ENCODE results near the gene SNAP47.

Gene SNAP47

DNA sequence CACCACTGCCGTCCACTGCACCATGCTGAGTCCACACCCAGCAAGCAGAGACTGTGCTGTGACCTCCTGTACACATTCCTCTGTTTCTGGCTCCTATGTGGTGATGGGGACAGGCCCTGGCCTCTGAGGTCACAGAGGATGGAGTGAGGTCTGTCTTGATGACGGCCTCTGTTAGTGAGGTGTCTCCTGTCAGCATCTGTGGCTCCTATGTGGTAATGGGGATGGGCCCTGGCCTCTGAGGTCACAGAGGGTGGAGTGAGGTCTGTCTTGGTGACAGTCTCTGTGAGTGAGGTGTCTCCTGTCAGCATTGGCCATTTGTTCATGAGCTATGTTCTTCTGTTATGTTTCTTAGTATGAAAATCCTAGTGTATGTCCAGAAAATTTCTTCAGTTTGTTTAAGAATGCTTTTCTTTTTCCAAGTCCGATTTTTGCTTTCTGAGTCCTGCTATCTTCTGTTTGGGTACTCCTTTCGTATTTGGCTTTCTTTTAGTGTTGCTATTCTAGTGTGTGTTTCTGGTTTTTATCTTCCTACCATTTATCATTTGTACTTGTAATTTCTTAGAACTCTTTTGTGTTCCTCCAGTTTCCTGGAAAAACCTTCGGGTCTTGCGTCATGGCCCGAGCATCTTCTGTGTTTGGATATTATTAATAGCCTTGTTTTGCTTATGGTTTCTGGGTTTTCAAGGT lies 13.4 kb downstream of the SNAP47 start:
- no peak for DNase-seq (ENCODE audit: low read depth in 2 of 2)

DNA sequence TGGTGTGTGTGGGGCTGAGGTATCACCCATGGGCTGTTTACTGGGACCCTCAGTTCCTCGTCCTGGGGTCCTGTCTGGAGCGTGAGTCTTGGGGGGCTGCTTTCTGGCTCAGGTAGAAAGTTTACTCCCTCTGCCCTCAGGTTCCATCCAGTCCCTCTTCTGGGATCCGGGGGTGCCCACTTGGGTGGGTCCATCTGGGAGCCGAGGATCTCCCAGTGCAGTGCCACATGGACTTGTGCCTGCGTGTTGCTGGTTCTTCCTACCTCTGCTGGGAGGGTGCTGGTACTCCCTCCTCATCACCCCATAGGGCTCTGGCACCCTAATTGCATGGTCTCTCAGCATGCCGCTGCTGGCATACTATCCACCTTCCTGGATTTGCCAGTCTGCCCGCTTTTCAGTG lies 14.0 kb downstream of the SNAP47 start:
- DNase-seq (ENCODE audit: low read depth in 2 of 2): no peak

DNA sequence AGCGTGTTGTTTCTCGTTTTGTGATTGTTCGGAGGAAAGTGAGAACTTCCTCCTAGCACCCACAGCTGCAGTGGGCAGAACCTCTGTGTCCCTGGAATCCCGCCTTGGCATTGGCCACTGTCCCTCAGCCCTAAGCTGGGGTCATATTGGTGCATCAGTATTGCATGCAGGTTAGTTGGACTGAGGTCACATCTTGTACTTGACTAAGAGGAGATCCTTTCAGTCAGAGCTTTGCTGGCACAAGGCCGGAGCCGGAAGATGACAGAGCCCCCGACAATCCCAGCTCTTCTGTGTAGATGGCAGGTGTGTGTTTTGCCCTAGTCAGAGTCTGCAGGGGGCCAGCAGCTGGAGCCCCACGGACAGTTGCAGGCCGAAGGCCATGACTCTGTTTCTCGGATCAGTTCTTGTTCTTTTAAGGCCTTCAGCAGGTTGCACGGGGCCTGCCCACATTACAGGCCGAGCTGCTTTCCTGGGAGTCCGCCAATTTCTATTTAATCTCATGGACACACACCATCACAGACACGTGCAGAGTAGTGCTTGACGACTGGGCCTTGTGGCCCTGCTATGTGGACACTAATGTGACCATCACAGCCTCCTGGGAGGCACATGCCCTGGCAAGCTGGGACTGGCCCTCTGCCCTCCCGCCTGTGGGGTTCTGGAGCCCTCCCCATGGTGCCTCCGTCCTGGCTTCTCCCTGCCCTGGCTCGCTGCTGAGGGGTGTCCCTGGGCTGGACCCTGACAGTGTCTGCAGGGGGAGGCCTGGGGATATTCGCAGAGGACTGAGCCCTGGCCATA lies 14.9 kb downstream of the SNAP47 start:
- no peak for DNase-seq (ENCODE audit: low read depth in 2 of 2)

DNA sequence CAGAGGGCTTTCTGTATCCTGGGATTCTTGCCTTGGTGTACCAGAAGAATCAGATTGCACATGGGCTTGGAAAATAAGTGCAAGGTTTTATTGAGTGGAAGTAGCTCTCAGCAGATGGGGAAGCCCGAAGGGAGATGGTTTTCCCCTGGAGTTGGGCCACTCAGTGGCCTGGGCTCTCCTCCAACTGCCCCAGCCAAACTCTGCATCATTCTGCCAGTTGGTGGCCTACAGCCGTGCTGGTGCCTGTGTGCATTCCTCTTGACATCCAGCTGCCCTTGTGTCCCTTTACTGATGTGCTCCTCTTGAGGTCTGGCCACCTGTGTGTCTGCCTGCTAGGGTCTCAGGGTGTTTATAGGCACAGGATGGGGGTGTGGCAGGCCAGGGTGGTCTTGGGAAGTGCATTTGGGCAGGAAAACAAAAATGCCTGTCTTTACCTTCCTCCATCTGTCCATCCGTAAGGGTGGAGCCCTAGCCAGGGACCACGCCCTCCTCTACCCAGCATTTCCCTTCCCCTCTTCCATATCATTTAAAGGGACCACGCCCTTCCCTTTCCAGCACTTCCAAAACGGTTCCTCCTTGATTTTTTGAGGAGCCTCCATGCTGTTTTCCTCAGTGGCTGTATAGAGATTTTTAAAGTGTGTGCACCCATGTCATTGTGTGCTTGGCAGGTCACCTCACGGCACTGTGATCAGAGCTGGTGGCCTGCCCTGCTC lies 18.9 kb downstream of the SNAP47 start:
- no peak for DNase-seq (ENCODE audit: low read depth in 2 of 2)

DNA sequence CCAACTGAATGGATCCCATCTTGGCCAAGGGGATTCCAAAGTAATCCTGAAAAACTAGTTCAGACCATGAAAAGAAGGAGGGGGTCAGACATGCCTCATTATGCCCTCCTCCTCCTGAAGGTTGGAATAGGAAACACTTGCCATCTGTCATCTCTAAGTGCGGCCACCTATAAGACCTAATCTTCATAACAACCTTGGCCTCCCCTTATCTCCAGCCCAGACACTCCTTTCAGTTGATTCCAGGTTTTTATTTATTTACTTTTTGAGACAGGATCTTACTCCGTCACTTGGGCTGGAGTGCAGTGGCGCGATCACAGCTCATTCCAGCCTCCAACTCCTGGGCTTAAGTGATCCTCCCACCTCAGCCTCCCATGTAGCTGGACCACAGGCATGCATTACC lies 19.7 kb downstream of the SNAP47 start:
- DNase-seq (ENCODE audit: low read depth in 2 of 2): no peak

DNA sequence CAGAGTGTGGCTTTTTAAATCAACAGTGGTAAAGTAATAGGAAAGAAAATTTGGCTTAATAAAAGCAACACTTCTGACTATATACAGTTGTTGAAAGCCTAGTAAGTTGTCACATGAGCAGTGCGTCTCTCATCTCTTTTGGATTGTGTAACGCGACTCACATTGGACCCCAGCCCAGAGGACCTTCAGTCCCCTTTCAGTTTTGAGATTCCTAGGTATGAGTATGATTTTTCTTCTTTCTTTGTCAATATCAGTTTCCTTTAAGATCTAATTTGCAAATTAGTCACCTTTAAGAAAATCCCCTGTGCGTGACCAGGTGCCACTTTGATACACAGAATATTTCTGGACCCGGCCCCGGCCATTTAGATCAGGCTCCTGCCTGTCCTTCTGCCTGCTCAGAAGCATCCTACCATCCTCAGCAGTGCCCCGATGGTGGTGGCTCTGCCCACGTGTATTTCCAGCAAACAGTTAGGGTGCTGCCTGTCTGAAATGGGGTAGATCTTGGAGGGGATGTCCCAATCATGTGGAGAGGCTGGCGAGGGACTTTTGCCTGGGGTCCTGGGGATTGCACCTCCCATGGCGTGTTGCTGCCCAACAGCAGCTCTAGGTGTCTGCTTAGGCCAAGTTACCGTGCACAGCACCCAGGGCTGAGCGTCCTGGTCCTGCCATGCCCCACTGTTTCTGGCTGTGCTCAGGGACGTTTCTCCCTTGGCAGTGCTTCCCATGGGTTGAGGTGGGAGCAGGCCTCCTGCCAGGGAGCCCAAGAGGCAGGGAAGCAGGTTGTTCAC lies 21.1 kb downstream of the SNAP47 start:
- DNase-seq (ENCODE audit: low read depth in 2 of 2): no peak

DNA sequence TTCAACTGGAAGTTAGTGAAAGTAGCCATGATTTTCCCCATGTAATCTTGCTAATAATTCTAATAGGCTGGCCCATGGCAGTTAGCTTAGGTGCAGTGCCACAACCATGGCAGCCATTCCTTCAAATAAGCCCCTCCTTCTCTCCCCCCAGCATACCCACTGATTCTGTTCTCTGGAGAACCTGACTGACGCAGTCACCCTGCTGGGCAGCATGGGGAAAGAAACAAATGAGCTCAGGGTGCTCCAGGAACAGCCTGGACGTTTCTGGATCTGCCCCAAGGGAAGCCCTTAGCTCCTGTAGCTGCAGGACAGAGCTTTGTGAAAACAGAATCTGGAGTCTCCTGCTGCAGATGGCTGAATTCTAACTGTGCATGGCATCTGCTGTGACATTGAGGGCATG lies 22.5 kb downstream of the SNAP47 start:
- DNase-seq (ENCODE audit: low read depth in 2 of 2): no peak

DNA sequence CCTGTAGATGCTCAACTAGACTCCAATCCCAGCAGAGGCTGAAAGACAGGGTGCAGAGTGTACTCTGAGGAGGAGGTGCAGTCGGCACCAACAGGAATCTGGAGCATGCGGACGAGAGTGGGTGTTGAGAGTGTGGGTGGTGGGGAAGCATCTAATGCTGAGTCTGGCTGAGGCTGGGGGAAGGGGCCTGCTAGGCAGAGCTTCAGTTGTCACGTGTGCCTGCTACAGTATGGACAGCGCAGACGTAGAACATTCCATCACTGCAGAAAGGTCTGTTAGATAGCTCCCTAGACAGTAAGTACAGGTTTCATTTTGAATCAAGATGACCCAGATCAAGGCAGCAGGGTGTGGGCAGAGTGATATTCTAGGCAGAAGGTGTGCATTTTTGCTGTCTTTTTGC lies 23.1 kb downstream of the SNAP47 start:
- DNase-seq (ENCODE audit: low read depth in 2 of 2): no peak

DNA sequence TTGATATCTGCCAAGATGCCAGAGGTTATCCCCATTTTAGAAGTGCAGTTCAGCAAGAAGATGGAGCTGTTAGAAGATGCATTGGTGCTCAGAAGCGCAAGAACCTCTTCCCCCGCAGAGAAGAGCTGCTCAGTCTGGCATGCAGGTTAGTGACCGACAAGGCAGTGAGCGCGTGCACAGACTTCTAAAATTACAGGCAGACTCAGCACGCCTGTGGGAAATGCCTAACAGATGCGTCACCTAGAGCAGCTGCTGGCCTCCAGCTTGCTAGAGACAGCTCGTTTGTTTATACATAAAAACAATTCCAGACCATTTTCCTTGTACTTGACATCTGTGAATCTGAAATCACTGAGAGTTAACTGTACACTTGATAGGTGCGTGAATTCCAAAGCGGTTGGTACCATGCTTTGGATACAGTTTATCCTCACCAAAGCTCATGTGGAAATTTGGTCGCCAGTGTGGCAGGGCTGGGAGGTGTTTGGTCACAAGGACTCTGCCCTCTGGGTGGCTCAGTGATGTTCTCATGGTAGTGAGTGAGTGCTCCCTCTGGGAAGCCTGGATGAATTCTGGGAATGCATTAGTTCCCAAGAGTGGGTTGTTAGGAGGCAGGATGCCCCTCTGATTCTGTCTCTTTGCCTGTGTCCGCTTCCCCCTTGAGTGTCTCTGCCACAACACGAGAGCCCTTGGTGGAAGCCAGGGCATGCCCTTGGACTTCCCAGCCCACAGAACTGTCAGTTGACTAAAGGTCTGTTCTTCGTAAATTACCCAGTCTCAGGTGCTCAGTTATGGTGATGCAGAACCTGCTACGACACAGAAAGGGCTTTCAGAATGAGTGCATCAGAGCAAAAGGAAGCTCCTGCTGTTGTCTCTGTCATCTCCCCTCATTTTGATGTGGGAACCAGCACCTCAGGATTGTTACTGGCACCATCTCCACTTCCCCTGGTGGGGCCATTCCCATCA lies 24.4 kb downstream of the SNAP47 start:
- no peak for DNase-seq (ENCODE audit: low read depth in 2 of 2)

DNA sequence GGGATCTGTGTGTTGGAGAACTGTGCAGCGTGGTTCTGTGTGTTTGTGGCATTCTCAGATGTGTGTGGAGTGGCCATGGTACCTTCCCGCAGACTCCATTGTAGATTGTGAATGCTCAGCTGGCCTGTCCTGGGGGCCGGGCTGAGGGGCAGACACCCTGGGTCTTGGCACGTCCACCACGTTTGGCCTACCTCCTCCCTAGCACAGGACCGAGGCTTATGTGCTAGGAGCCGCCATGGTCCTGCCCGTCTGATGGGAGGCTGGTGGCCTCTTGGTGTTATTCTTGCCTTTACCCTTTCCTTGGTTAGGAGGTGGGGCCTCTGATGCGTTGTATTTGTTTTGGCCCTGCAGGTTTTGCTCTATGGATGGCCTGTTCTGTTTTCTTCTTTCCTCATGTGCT lies 25.1 kb downstream of the SNAP47 start:
- DNase-seq (ENCODE audit: low read depth in 2 of 2): no peak

DNA sequence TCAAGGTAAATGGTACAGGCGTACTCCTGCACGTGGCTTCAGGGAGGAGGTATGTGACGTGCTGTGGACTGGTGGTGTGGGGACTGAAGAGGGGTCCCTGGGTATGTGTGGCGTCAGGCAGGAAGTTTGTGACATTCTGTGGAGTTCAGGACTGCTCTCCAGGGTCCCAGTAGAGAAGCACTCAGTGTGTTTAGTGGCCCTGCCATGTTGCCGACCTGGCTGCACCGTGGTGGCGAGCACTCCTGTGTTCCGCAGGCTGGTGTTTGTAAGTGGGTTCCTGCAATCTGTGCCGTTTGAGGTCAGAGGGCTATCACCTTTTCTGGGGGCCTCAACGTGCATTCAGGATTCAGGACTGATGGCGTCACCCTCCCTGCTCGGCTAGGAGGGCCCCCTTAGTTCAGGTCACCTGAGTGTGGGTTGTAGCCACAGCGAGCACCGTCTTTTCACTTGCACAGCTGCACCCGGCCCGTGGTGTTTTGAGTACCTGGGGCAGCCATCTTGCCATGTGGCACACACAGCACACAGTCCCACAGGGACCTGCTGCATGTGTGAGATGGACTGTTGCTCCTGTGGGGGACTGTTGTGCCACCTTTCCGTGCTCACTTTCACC lies 26.5 kb downstream of the SNAP47 start:
- no peak for DNase-seq (ENCODE audit: low read depth in 2 of 2)

DNA sequence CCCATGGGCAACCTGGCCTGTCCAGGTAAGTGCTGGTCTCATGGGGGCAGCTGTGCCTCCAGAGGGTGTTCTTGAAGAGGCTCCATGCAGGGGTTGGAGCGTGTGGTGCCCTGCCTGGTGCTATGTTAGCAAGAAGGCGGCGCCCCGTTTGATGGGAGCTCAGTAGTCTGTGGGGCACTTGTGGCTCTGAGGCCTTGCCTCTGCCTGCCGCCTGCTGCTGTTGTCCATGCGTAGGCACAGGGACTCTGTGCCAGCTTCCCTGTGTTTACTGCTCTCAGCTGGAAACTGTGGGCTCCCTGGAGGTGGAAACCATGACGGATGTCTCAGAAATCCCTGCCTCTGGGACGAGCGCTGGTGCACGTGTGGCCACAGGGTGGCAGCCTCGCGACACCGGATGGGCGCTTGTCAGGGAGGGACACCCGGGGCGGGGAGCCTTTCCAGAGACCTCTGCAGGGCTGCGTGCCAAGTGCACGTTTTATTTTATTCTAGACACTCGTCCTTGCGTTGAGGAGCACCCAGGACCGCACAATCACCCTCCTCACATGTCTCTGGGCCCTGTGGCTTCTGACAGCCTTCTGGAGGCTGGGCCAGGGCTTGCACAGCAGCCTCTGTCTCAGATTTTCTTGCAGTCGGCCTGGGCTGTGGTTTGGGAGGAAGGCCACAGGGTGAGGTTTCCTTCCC lies 27.1 kb downstream of the SNAP47 start:
- DNase-seq (ENCODE audit: low read depth in 2 of 2): peak; percentile 73 to 76

DNA sequence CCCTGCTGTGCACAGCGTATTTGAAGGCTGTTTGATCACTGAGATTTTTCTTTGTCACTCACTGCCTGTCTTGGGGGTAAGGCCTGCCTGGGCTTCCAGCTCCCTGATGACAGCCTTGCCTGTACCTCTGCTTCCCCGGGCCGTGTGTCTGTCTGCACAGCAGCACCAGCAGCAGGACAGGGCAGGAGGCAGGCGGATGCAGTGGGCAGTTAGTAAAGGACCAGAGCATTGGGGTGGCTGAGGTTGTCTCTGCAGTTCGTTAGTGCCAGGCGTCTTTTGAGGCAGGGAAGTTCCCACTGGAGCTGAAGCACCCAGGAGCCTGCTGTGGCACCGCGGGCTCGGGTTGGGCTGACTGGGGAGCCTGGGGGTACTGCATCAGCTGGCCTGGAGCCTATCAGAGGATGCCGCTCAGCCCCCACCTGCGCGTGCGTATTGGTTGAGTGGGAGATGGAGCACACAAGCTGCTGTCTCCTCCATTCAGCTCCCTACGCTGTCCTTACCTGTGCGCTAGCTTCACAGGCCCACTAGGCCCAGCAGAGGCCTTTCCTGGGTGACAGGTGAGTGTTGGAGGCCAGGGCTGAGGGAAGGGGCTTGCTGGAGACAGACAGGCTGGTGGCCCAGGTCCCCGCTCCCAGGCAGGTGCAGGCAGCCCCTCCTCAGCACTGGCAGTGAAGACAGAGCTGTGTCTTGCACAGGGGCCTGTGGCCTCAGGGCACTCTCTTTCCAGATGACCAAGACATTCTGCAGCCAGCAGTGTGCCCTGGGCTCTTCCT lies 28.2 kb downstream of the SNAP47 start:
- no peak for DNase-seq (ENCODE audit: low read depth in 2 of 2)

DNA sequence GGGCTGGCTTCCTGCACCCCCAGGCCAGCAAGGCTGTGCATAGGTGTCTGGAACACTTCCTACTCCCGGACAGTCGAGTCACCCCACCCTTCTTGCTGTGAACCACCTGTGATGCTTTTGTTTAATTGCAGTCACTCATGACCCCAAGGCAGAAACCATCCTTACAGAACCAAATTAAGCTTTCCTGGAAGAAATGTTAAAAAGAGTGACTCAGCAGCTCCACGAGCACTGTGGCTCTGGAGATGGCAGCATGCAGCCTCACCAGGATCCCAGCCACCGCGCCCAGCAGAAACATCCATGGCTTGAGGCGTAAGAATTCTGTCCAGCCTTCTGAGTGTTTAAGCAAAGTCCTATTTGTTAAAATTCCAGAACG lies 28.8 kb downstream of the SNAP47 start:
- no peak for DNase-seq (ENCODE audit: low read depth in 2 of 2)

DNA sequence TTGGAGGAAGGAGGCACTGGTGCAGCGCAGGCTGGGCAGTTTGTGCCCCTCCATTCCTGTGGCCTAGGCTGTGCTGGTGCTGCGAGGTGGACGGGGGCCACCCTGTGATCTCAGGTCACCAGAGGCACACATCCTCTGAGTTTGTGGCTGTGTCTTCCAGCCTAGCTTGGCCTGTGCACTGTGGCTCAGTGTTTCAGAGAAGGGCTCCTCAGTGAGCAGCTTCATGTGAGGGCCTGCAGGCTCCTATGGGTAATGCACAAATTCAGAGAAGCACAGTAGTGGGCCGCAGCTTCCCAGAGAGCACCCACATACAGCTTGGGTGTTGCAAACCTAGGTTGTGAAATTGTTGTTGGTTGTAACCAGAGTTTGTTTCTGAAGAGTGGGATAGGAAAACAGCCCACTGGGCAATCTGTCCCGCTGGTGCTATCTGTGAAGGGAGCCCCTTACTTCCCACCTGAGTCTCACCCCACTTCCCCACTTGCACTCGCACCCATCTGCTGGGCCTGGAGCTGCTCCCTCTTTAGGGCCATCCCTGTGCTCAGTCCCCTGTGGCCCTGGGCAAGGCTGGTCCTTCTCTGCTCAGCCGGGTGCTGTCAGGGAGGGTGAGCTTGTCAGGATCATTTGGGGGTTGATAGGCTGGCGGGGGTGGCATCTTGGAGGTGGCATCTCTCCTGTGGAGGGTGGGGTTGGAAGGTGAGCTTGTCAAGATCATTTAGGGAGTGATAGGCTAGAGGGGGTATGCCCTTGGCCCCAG lies 30.2 kb downstream of the SNAP47 start:
- no peak for DNase-seq (ENCODE audit: low read depth in 2 of 2)

DNA sequence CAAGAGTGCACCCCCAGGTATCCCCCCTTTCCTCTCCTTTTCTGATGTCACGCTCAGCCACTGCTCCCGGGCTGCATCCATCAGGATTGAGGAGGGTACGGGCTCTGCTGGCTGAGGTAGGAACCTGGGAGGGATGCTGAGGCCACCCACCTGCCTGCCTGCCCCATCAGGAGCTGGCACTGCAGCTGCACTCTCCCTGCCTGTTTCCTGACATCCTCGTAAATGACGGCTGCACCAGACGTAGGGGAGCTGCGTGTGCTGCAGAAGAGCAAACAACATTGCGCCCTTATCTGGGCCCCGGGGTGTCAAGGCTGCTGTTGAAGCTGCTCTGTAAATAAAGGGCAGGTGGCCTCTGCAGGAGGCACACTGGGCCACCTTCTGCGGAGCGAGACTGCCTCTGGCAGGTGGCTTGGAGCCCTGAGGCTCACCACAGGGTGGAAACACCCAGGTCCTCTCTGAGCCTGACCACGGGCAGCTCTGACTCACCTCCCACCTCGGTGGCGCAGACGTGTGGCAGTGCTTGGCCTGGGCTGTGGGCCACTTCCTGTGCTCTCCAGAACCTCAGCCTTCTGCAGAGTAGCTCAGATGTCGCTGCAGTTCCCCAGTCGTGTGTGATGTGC lies 30.9 kb downstream of the SNAP47 start:
- peak; percentile 73 to 76 for DNase-seq (ENCODE audit: low read depth in 2 of 2)

DNA sequence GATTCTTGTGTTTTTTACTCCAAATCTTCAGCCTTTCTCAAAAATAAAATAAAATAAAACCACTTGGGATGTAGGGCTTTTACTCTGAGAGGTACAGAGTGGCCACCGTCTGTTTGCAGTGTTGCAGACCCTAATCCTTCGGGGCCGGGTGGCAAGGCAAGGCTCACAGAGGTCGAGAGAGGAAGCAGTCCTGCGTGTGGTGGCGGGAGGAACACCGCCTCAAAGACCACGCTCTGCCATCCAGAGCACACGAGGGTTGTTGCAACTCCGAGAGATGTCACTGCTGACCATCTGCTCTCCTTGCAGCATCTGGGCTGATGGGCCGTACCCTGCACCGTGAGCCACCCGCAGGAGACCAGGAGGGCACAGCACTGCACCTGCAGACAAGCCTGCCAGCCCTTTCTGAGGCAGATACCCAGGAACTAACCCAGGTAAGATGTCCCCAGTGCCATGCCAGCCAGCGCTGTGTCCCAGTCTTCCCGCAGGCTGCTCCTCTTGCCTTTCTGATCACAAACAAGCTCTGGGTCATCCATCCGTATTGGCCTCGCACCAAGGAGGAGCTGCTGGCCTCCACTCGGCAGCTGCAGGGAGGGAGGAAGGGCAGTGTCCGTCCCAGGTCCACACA lies 31.5 kb downstream of the SNAP47 start:
- no peak for DNase-seq (ENCODE audit: low read depth in 2 of 2)

Measured in stimulated activated CD8-positive, alpha-beta memory T cell treated with anti-CD3 and anti-CD28 coated beads, Interleukin-15, amount 100 ng/mL, for 48 hours (primary cell).